LNCAP (cell line): ENCODE results near the gene TENT4B.

ENCODE experiments used
- TF ChIP-seq, protein P1 (sequence below): fragments of 450-650 bp; IDR thresholded peaks from 2 replicates; pipeline ENCODE4 v1.5.1; 2017; ENCODE audit warnings: mild to moderate bottlenecking

TENT4B gene

DNA sequence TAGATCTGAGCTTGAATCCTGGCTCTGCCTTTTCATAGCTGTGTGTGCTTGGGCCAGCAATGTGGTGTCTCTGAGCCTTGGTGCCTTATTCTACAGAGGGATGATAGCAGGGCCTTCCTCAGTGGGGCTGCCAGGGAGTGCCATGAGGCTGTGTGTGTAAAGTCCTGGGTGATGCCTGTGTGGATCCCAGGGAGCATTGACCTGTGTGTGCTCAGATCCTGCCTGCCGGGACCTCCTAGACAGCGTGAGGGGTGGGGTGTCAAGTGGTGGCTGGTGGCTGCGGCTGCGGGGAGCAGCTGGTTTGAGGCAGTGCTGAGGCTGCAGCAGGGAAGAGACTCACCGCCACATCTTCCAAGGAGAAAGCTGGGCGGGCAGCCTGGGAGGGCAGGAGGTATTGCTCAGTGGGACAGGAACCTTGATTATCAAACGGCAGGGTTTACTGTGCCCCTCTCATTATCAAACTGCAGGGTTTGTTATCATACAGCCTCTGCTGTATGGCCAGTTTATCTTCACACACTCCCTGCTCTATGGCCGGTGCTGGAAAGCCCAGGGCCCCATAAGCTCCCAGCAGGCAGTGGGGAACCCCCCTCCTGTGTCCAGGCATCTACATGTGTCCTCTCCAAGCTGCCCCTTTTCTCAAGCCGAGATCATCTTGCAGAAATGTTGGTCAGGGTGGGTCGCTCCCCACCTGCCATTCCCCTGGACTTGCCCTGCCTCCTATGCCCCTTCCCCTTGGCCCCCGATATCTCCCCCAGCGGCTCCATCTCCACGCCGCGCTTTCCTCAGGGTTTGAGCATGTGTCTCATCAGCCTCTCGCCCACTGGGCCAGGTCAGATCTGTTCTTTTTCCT lies 110.2 kb downstream of the TENT4B start:
- TF ChIP-seq, protein P1, sequence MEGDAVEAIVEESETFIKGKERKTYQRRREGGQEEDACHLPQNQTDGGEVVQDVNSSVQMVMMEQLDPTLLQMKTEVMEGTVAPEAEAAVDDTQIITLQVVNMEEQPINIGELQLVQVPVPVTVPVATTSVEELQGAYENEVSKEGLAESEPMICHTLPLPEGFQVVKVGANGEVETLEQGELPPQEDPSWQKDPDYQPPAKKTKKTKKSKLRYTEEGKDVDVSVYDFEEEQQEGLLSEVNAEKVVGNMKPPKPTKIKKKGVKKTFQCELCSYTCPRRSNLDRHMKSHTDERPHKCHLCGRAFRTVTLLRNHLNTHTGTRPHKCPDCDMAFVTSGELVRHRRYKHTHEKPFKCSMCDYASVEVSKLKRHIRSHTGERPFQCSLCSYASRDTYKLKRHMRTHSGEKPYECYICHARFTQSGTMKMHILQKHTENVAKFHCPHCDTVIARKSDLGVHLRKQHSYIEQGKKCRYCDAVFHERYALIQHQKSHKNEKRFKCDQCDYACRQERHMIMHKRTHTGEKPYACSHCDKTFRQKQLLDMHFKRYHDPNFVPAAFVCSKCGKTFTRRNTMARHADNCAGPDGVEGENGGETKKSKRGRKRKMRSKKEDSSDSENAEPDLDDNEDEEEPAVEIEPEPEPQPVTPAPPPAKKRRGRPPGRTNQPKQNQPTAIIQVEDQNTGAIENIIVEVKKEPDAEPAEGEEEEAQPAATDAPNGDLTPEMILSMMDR = no peak

DNA sequence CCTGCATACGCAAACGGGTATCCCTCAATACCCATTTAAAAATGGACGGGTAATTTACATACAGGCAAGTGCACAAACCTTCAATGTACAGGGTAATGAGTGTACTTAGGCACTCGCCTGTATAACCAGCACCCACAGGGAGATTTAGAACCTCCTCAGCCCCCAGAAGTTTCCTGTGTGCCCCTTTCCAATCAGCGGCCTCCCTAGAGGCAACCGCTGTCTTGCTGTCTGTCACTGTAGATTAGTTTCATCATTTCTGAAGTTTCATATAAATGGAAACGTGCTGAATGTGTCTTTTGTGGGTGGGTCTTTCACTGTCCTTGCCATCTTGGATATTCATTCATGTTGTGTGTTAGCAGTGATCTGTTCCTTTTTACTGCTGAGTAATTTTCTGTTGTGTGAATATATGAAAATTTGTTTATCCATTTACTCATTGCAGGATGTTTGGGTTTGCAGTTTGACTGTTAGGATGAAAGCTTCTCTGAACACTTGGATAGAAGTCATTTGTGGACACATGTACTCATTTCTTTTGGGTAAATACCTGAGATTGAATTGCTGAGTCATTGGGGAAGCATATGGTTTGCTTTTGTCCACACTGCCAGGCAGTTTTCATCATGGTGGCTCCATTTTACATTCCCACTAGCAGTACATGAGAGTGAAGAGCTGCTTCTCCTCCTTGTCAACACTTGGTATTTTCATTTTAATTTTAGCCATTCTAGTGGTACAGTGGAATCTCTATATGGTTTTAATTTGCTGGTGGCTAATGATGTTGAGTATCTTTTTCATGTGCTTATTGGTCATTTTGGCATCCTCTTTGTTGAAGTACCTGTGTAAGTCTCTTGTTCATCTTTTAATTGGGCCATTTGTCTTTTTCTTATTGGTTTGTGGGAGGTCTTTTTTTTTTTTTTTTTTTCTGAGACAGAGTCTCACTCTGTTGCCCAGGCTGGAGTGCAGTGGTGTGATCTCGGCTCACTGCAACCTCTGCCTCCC lies 111.1 kb downstream of the TENT4B start:
- TF ChIP-seq, protein P1 = no peak

DNA sequence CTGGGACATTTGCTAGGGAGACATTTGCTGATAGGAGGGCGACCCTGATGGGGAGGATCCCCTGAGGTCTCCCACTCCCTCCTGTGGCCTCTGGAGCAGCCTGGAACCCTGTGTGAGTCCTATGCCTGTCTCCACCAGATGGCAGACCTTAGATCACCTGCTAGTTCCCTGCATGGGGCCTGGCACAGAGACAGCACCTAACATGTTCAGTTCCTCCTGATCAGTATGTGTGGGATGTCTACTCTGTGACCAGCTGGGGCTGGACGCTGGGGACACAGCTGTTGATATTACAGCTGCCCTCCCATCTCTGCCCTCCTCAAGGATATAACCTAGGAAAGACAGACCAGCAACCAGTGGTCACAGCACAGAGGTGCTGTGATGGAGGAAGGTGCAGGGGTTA lies 112.2 kb downstream of the TENT4B start:
- TF ChIP-seq, protein P1 = peak; percentile 55

DNA sequence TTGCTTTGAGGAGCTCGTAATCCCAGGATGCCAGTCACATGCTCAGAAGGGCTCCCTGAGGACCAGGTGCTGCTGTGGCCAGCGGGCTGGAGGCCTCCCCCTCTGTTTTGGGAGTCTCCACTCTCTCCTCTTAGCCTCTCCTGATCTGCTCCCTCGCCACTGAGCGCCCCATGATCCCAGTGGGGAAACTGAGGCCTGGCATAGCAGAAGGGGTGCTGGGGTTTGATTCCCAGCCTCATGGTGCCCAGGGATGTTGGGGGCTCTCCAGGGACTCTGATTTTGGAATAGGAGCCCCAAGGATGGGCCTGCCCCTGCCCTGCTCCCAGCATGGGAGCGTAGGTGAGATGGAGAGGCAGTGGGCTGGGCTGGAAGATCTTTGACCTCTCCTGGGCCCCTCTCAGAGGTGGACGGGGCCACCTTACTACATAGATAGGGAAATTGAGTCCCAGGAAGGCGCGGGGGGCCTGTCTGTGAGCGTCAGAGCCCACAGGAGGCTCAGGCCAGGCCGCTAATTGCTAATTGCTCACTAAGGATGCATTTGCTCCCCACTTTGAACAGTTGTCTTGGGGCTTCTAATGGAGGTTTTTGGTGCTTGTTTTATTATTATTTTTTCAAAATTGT lies 112.7 kb downstream of the TENT4B start:
- TF ChIP-seq, protein P1 = no peak

DNA sequence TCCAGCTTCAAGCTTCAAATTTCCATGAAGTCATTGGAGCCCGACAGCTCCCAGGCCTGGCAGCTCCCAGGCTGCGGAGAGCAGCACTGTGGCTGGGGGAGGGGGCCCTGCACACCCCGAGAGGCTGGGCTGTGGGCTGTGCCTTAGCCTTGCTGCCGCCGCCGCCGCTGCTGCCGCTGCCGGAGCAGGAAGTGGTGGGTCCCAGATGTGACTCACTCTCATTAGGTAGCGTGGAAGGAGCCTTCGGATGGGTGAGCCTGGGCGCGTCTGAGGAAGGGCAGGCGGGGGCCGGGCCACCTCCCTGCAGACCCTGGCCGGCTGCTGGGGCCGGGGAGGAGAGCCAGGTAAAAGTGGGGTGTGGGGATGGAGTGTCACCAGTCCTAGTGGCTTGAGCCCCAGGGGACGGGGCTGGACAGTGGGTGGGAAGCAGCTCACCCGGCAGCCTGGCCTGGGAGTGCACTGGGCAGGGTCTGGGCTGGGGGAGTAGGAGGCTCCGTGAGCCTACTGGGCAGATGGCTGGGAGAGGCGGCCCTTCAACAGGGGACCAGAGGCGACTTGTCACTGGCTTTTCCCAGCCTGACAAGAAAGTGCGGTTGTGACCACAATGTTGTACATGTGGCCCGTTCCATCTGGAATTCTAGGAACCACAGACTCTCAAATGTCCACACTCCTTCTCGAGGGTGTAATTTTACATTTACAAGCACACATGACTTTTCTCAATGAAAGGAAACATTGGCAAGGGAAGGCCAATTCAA lies 113.4 kb downstream of the TENT4B start, which contains the start of gene ADCY7:
TSS of gene ADCY7 (plus strand) at position 215 of the 755 bp plus-strand sequence. CDS start 21,629 bp downstream, outside the sequence.
- TF ChIP-seq, protein P1 = no peak

DNA sequence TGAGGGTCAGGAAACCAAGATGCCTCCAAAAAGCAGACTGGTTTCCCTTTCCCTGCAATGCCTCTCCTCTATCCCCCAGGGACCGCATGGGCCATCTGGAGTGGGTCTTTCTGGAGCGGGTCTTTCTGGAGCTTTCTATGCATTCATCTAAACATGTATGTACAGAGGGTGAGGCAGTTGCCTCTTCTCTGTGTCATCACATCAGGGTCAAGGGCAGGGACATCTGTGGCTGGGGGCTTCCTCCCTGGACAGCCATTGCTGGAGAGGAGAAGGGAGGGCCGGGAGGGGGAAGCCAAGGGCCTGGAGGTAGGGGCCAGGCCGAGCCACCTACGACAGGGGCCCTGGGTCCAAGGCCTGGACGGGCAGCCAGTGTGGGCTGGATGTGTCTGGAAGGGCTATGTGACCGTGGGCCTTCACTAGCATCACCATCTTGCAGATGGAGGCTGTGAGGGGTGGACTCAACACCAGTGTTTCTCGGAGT lies 114.1 kb downstream of the TENT4B start:
- TF ChIP-seq, protein P1 = no peak
